GM18502 (cell line): ENCODE results near the gene RTEL1.

Source experiments
- ATAC-seq: cut with Tn5 transposase; IDR thresholded peaks from one replicate; pipeline ENCODE4 v1.9.1; 2021; ENCODE audit warnings: mild to moderate bottlenecking; ENCODE audit not compliant: unreplicated experiment, poor library complexity

The RTEL1 gene

GRCh38 chr20:63734946-63735858, 77.1 kb downstream of the RTEL1 start:
- ATAC-seq, result no peak

- no peak for ATAC-seq
These were observed 78.0 kb downstream of the RTEL1 start, which contains the start of gene LIME1 for GRCh38 chr20:63735859-63736718. Gene LIME1, plus strand, starts transcription at chr20:63736664. Its CDS starts 886 bp downstream, at chr20:63737550.

GRCh38 chr20:63736893-63737694, 79.0 kb downstream of the RTEL1 start:
- ATAC-seq, result no peak

DNA sequence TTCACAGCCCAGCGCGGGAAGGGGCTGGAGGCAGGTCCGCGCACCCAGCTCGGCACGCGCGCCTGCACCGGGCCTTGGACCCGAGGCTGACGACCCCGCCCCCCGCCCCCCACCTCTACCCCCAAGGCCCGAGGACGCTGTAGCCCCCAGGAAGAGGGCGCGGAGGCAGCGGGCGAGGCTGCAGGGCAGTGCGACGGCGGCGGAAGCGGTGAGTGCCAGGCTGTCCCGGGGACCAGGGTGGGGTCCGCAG, 79.5 kb downstream of the RTEL1 start:
- no peak for ATAC-seq

DNA sequence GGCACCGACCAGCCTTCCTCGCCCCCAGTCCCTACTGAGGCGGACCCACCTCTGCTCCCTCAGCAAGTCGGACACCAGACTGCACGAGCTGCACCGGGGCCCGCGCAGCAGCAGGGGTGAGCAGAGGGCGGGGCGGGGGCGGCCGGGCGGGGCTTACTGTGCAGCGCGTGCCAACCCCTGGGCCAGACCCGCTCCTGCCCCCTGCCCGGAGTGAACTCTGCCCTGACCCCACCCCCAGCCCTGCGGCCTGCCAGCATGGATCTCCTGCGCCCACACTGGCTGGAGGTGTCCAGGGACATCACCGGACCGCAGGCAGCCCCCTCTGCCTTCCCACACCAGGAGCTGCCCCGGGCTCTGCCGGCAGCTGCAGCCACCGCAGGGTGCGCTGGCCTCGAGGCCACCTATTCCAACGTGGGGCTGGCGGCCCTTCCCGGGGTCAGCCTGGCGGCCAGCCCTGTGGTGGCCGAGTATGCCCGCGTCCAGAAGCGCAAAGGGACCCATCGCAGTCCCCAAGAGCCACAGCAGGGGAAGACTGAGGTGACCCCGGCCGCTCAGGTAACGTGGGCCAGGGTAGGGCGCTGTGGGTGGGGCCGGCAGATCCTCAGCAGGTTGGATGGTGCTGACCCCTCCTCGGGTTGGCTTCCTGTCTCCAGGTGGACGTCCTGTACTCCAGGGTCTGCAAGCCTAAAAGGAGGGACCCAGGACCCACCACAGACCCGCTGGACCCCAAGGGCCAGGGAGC, 80.0 kb downstream of the RTEL1 start:
- no peak for ATAC-seq

DNA sequence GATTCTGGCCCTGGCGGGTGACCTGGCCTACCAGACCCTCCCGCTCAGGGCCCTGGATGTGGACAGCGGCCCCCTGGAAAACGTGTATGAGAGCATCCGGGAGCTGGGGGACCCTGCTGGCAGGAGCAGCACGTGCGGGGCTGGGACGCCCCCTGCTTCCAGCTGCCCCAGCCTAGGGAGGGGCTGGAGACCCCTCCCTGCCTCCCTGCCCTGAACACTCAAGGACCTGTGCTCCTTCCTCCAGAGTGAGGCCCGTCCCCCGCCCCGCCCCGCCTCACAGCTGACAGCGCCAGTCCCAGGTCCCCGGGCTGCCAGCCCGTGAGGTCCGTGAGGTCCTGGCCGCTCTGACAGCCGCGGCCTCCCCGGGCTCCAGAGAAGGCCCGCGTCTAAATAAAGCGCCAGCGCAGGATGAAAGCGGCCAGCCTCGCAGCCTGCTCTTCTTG, 80.6 kb downstream of the RTEL1 start:
- no peak for ATAC-seq

DNA sequence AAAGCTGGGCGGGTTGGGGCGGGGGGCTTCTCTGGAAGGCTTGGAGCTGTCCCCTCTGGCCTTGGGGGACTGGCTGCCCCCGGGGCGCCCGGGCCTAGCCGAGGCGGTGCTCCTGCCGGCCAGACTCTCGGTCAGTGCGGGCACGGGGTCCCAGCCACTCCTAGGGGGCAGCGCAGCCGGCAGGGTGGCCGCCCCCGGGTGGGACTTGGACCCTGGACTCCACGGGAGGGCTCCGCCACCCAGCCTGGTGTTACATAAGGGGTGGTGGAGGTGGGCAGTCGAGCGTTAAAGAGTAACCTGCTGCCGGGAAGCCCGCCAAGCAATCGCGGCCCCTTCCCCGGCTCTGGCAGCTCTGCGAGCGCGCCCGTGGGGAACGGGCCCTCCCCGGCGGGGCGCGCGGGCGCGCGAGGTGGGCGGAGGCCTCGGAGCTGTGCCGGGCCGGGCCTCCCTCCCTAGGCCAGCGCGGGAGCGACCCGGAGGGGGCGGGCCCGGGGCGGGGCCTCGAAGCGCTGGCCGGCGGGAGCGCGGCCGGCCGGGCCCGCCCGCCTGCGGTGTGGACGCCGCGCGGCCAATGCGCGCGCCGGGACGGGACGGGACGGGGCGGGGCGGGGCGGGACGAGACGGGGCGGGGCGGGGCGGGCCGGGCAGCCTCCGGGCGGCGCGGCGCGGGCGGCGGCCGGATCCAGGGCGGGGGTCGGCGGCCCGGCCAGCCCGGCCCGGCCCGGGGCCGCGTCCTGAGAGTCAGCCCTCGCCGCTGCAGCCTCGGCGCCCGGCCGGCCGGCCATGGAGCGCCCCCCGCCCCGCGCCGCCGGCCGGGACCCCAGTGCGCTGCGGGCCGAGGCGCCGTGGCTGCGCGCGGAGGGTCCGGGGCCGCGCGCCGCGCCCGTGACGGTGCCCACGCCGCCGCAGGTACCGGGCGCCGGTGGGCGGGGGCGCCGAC, 81.3 kb downstream of the RTEL1 start, which contains the start of gene SLC2A4RG:
Gene SLC2A4RG (plus strand): TSS at position 647 of the 940 bp plus-strand sequence. CDS start 137 bp downstream, at position 784.
- no peak for ATAC-seq

GRCh38 chr20:63740070-63740626, 82.0 kb downstream of the RTEL1 start:
- no peak for ATAC-seq

- no peak for ATAC-seq
These were observed 82.7 kb downstream of the RTEL1 start for GRCh38 chr20:63740627-63741353.

- no peak for ATAC-seq
These were observed 83.2 kb downstream of the RTEL1 start for GRCh38 chr20:63741354-63741675.

DNA sequence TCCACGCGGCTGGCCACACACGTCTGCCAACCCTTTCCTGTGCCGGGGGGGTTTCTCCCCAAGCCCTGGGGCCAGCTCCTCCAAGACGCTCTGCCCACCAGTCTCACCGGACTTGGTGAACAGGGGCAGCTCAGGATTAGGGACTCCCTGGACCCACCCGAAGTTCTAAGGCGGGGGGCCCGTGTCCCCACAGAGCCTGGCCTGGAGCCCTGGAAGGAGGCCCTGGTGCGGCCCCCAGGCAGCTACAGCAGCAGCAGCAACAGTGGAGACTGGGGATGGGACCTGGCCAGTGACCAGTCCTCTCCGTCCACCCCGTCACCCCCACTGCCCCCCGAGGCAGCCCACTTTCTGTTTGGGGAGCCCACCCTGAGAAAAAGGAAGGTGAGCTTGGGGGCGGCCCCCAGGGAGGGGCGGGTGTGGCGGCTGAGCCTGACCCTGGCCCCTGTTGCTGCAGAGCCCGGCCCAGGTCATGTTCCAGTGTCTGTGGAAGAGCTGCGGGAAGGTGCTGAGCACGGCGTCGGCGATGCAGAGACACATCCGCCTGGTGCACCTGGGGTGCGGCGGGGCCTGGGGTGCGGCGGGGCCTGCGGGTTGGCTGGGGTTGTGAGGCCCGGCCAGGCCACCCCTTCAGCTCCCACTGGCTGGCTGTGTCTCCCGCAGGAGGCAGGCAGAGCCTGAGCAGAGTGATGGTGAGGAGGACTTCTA, 83.7 kb downstream of the RTEL1 start:
- ATAC-seq, result no peak

- no peak for ATAC-seq
These were observed 84.4 kb downstream of the RTEL1 start for GRCh38 chr20:63742381-63743024.

DNA sequence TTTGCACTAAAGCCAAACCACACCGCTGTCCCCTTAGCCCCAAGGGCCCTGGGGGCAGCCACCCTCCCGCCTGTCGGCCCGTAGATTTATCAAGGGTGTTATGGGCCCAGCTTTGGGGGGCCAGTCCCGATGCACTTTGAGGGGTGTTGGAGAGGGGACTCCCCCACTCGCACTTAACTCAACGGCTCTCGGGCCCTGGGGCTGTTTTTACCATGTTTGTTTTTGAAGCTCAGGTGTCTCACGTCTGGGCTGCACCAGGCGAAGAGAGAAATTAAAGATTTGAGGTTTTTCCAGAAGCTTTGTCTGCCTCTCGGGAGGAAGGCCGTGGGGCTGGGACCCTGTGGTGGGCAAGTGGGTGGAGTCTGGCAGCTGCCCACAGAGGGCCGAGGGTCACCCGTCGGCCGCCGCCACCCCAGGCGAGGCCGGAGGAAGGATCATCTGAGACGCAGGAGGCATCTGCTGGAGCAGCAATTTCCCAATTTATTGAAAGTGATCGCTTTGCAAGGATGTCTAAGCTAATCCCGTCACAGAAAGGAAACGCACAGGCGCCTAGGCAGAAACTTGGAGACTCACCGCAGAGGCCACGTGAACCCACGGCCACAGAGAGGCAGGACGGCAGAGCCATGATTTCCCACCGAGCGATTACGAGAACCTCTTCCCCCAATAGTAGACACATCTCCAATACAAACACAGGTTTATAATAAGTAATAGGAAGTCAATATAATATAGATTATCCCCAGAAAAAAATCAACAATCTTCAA, 85.3 kb downstream of the RTEL1 start:
- ATAC-seq, result no peak

- no peak for ATAC-seq
These were observed 86.0 kb downstream of the RTEL1 start for GRCh38 chr20:63744158-63744557.

GRCh38 chr20:63744574-63745423, 86.7 kb downstream of the RTEL1 start:
- no peak for ATAC-seq
